Activated CD4-positive, alpha-beta memory T cell treated with anti-CD3 and anti-CD28 coated beads for 36 hours (primary cell): Measurements from ENCODE around the gene SH3D19. TPM values are rescaled to one million over a fixed set of nuclear protein-coding genes. Genes with fewer than 3 reads are reported as not detected.

Experiments
- CTCF ChIA-PET: fragments of 350-600 bp; sonication (Branson Sonifier 250); formaldehyde crosslinking; loops from one replicate; lab custom pipeline; 2021; ENCODE audit warnings: antibody characterized with exemption, inconsistent platforms; lab: Charles Lee
- POLR2A ChIA-PET: fragments of 350-600 bp; sonication (Branson Sonifier 250); formaldehyde crosslinking; loops from one replicate; lab custom pipeline; 2021; ENCODE audit warnings: antibody characterized with exemption; lab: Charles Lee
- DNase-seq: peaks from one replicate; pipeline ENCODE4 v3.0.0-alpha.2; 2020
- H3K27ac Mint-ChIP-seq: one replicate; pipeline ENCODE4 v1.8.0; 2021; ENCODE audit warnings: mixed read lengths
- H3K27me3 Mint-ChIP-seq: one replicate; pipeline ENCODE4 v1.8.0; 2021; ENCODE audit warnings: mixed read lengths
- H3K36me3 Mint-ChIP-seq: one replicate; pipeline ENCODE4 v1.8.0; 2021; ENCODE audit warnings: mixed read lengths
- H3K4me1 Mint-ChIP-seq: one replicate; pipeline ENCODE4 v1.8.0; 2021; ENCODE audit warnings: low read depth, mixed read lengths
- H3K4me3 Mint-ChIP-seq: one replicate; pipeline ENCODE4 v1.8.0; 2021; ENCODE audit warnings: mild to moderate bottlenecking, mixed read lengths
- H3K9me3 Mint-ChIP-seq: one replicate; pipeline ENCODE4 v1.8.0; 2021; ENCODE audit warnings: mixed read lengths
- intact Hi-C: fragments of 100-400 bp; cut with micrococcal nuclease; formaldehyde crosslinking; loops from one replicate; pipeline ENCODE4 v1.15.1; 2023
- total RNA-seq, 2 experiments: library from RNA; stranded (reverse); gene quantifications; one replicate each; pipeline ENCODE4 v1.2.3, GENCODE V29; 2021

Gene SH3D19
- total RNA-seq, 2 experiments from 2014 or later, result 0.68 TPM; not detected in 1

DNA sequence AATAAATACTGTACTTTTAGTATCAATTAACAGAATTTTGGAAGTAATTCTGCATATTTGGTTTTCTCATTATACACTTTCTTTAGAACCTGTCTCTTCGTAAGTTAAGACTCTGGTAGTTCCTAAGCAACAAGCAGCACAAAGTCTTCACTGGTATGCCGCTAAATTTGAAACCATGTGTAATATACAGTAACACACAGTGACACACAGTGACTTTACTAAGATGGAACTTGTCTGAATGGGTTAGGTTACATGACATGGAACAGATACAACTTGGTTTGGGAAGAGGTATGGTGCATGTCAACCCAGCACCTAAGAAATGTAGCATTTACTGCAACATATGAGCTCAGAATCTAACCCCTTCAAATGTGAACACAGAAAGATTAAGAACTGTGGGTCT lies 132.0 kb downstream of the SH3D19 start:
- intact Hi-C loops, result no loop called here
- H3K9me3 Mint-ChIP-seq, result peaks cover 2% of the 10 kb centered on the region

DNA sequence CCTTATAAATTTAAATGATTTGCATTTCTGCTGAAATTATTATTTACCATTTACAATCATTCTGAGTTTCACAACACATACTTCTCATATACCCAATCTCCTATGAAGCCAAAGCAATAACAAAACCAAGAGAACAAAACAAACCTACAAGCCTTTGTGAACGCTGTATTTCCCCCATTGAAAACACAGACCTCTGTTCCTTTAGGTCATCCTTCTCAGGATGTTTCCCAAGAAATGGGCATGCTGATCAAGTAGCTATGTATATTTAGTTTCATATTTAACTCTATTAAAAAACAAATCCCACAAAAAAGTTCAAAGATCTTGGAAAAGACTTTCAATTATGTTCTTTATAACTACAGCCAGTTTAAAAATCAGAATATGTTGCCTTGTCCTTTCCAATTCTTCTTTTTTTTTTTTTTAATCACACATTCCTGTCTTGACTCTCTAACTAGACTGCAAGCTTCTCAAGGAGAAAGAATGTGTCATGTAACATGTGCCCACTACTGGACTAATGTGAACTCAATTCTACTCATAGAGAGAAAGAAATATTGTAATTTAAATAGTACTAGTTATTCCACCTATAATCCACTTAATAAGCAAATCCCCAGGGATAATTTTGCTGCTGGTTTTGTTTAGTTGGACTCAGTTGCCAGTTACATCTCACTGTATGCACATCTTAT lies 132.7 kb downstream of the SH3D19 start:
- CTCF ChIA-PET, result no interaction called here
- Mint-ChIP-seq H3K27me3 (peaks cover 8% of the 10 kb centered on the region), H3K36me3 (no peaks in the 10 kb centered on the region), H3K4me3 (no peak overlapping the region), H3K9me3 (peaks cover 2% of the 10 kb centered on the region), H3K4me1 (no peaks in the 10 kb centered on the region), H3K27ac (no peak overlapping the region)
- intact Hi-C loops, result no loop called here
- POLR2A ChIA-PET, result no interaction called here
- DNase-seq, result no peak

More for the DNA sequence above, 132.0 kb downstream of the SH3D19 start:
- ChIA-PET CTCF (no interaction called here), POLR2A (no interaction called here)
- no peak for DNase-seq
- Mint-ChIP-seq H3K4me1 (no peaks in the 10 kb centered on the region), H3K27me3 (peaks cover 8% of the 10 kb centered on the region), H3K4me3 (no peak overlapping the region), H3K27ac (no peak overlapping the region), H3K36me3 (no peaks in the 10 kb centered on the region)

DNA sequence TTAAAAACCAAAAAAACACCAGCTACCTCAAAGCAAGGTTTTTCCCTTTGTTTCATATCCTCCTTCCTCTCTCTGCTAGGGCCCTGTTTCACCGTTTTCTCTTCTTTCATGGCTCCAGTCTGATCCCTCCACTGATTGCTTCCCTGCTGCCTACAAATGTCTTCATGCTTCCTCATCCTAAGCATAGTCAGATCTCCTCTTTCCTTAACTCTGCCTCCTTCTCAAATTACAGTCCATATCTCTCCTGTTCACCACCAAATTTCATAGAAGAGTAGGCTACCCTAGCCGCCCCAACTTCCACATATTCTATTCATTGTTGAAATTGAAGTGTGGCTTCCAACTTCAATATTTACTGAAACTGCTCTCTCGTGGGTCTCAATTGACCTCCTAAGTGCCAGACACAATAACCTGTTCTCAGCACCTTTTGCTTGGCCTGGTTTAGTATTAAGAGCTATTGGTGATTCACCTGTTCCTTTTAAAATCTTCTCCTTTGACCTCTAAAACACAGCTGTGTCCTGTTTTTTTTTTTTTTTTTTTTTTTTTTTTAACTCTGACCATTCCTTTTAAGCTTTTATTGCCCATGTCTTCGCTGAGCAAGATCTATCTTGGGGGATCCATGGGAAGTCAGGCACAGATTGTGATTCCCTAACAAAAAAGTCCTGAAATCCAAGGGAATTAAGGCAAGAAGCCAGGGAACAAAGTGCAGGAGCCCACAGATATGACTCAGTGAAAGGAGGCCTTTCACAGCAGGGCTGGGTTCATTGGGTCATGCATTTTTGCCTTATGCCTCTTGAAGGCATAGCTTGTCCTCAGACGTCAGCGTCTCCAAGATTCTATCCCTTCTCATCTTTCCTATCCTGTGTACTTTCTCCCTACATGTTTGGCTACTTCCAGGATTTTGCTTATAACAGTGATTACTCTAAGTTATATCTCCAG lies 140.6 kb downstream of the SH3D19 start:
- DNase-seq, result no peak
- ChIA-PET CTCF (no interaction called here), POLR2A (interaction anchor here (0.6 kb wide), 1 partner anchor 40 kb away, joined by 3 read pairs; no protein-coding TSS in a partner anchor)
- Mint-ChIP-seq H3K4me3 (no peak overlapping the region), H3K27me3 (no peaks in the 10 kb centered on the region), H3K4me1 (no peaks in the 10 kb centered on the region), H3K9me3 (no peaks in the 10 kb centered on the region), H3K36me3 (no peaks in the 10 kb centered on the region), H3K27ac (no peak overlapping the region)
- intact Hi-C loops, result no loop called here

DNA sequence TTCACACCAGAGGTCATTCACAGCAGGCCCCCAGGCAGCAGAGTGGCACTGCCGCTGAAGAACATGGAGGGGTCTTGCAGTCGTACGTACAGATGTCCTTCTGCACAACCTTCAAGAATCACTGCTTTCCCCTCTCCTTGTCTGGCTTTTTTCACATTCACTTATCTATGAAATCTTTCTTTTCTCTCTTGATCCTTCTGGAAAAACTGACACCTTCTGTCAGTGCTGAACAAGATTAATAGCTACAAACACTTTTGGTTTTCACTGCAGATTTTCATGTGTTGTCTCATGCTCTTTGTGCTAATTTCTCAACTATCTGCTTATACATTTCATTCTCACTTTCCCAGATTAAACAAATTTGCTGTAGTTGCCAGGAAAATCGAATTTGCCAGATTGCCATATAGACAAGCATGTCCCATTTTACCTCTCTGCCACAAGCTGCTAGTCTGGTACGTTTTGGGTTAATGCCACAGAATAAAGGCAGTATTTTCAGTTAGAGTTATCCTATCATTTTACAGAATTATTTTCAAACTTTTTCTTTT lies 142.9 kb downstream of the SH3D19 start:
- CTCF ChIA-PET, result no interaction called here
- no peak overlapping the region for H3K27ac Mint-ChIP-seq
- intact Hi-C loops, result no loop called here

DNA sequence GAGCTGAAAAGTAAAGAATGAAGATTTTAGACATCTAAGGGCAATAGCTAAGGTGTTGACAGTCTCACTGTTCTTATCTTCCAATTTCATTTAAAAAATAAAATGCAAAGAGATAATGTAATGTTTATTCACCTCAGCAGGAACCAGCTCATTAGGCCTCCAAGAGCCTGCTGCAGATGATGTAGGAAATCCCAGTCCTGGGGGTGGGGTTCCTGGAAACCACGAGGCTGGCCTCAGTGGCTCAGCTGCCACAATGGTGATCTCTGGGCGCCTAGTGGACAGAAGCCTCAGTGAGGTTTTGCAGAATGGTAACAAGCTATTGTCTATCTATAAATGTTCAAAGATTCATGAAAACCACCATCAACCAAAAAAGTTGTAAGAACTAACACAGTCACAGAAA lies 148.7 kb downstream of the SH3D19 start:
- no peaks in the 10 kb centered on the region for H3K36me3 Mint-ChIP-seq
- no peak overlapping the region for H3K4me3 Mint-ChIP-seq
- intact Hi-C loops, result no loop called here
- no peaks in the 10 kb centered on the region for H3K9me3 Mint-ChIP-seq
- no peaks in the 10 kb centered on the region for H3K27me3 Mint-ChIP-seq
- no peak for DNase-seq
- H3K4me1 Mint-ChIP-seq, result no peaks in the 10 kb centered on the region
- no peak overlapping the region for H3K27ac Mint-ChIP-seq
- POLR2A ChIA-PET, result no interaction called here
- CTCF ChIA-PET, result no interaction called here

More for the DNA sequence above, 142.9 kb downstream of the SH3D19 start:
- Mint-ChIP-seq H3K4me1 (no peaks in the 10 kb centered on the region), H3K27me3 (no peaks in the 10 kb centered on the region), H3K36me3 (no peaks in the 10 kb centered on the region), H3K4me3 (no peak overlapping the region), H3K9me3 (no peaks in the 10 kb centered on the region)
- POLR2A ChIA-PET, result no interaction called here
- no peak for DNase-seq

DNA sequence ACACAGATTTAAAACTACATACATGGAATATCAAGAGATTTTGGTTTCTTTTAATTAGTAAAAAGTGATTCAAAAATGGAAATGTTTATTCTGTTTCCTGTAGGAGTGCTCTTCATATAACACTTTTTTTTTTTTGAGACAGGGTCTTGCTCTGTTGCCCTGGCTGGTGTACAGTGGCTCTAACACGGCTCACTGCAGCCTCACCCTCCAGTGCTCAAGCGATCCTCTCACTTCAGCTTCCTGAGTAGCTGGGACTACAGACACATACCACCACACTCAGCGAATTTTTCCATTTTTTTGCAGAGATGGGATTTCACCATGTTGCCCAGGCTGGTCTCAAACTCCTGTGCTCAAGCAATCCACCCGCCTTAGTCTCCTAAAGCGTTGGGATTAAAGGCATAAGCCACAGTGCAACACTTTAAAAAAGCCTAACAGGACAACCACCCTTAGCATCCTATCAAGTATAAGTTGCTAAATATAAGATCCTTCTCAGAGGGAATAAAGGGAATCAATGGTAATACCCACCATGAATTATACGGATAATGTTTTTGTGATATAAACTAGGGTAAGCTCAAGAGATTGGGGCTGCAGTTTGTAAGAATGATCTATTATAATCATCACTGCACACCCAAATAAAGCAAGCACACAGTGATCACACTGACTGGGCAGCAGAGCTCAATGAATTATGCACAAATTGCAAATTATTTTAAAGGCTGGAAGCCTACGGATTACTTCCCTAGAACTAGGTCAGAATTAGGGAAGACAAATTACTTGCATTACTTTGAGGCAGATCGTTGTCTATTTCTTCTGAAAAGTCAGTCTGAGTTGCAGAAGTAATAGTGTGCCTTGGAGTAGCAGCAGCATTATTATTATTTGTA lies 149.4 kb downstream of the SH3D19 start:
- Mint-ChIP-seq H3K36me3 (no peaks in the 10 kb centered on the region), H3K27me3 (no peaks in the 10 kb centered on the region), H3K4me3 (no peak overlapping the region), H3K4me1 (no peaks in the 10 kb centered on the region), H3K27ac (no peak overlapping the region), H3K9me3 (no peaks in the 10 kb centered on the region)
- DNase-seq, result no peak
- ChIA-PET CTCF (no interaction called here), POLR2A (no interaction called here)
- intact Hi-C loops, result no loop called here

DNA sequence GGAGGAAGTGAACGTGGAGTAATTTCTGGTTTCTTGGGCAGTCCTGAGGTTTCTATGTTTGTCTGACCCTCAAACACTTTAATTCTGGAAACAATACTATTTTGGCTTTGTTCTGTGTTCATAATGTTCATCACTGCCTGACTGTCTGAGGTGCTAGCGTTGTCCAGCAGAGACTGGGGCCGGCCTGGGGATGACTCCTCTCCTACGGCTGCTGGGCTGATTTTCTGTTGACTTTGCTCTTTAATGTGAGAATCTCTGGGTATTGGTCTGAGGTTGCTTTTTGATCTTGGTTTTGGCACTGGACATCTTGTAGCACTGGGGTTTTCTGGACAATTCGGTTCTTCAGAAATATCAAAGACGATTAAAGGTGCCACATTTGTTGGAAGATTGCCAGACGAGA lies 150.2 kb downstream of the SH3D19 start:
- H3K4me1 Mint-ChIP-seq, result no peaks in the 10 kb centered on the region

DNA sequence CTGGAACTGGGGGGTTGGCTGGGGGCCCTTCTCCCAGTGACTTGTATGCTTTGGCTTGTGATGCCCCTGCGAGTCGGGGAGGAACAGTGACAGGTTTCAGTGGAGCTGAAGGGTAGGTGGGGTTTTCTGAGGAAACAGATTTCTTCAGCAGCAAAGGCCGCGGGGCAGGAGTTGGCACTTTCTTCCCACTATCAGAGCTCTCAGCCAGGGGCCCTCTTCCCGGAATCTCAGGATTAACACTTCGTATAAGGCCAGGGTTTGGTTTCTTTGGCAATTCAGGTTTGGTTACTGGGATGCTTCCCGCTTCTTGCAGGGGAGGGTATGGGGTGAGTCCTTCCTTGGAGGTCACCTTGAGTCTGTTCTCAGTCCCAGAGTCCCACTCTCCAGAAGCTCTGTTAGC lies 150.6 kb downstream of the SH3D19 start:
- POLR2A ChIA-PET, result no interaction called here
- Mint-ChIP-seq H3K27me3 (no peaks in the 10 kb centered on the region), H3K27ac (no peak overlapping the region), H3K36me3 (no peaks in the 10 kb centered on the region), H3K9me3 (no peaks in the 10 kb centered on the region), H3K4me1 (no peaks in the 10 kb centered on the region), H3K4me3 (no peak overlapping the region)
- intact Hi-C loops, result no loop called here
- DNase-seq, result no peak
- CTCF ChIA-PET, result no interaction called here

More for the DNA sequence above, 150.2 kb downstream of the SH3D19 start:
- POLR2A ChIA-PET, result no interaction called here
- CTCF ChIA-PET, result no interaction called here
- Mint-ChIP-seq H3K27ac (no peak overlapping the region), H3K36me3 (no peaks in the 10 kb centered on the region), H3K9me3 (no peaks in the 10 kb centered on the region), H3K27me3 (no peaks in the 10 kb centered on the region), H3K4me3 (no peak overlapping the region)
- DNase-seq, result no peak
- intact Hi-C loops, result no loop called here

DNA sequence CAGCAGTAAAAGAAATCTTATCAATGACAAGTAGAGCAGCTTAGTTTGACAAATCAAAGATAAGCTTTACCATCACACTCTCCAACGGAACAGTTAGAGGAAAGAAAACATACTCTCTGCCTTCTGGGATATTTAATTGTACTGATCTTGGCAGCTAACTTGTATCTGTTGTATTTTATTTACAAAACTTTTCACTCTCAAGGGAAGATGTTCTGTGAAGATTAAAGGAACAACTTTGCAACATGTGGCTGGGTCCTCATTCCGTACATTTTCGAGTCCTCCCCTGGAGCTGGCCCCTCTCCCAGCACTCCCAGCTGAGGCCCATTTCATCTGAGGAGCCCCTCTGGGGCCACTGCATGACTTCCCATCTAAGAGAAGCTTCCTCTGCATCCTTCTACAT lies 151.5 kb downstream of the SH3D19 start:
- ChIA-PET CTCF (no interaction called here), POLR2A (no interaction called here)
- intact Hi-C loops, result no loop called here
- no peak for DNase-seq
- H3K27me3 Mint-ChIP-seq, result peaks cover 2% of the 10 kb centered on the region
- H3K4me3 Mint-ChIP-seq, result no peak overlapping the region
- H3K4me1 Mint-ChIP-seq, result no peaks in the 10 kb centered on the region
- no peak overlapping the region for H3K27ac Mint-ChIP-seq
- no peaks in the 10 kb centered on the region for H3K9me3 Mint-ChIP-seq
- no peaks in the 10 kb centered on the region for H3K36me3 Mint-ChIP-seq

DNA sequence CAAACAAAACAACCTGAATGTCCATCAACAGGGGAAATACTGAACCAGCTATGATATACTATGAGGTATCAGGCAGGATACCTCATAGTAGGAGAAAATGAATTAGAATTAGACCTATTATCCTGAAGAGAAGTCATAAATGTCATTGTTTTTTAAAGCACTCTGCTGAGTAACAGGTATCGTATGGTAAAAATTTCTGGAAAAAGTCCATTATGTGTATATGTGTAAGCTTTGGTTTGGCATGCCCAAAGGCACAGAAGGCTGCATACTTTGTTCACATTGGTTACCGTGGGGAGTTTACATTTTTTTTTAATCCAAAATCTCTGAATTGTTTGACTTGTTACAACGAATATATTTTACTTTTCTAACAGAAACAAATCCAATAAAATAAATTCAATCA lies 155.5 kb downstream of the SH3D19 start:
- no peak overlapping the region for H3K27ac Mint-ChIP-seq
- CTCF ChIA-PET, result no interaction called here
- H3K27me3 Mint-ChIP-seq, result peaks cover 7% of the 10 kb centered on the region
- H3K36me3 Mint-ChIP-seq, result no peaks in the 10 kb centered on the region
- H3K4me3 Mint-ChIP-seq, result no peak overlapping the region
- intact Hi-C loops, result no loop called here
- DNase-seq, result no peak
- no peaks in the 10 kb centered on the region for H3K4me1 Mint-ChIP-seq
- POLR2A ChIA-PET, result no interaction called here
- H3K9me3 Mint-ChIP-seq, result no peaks in the 10 kb centered on the region

DNA sequence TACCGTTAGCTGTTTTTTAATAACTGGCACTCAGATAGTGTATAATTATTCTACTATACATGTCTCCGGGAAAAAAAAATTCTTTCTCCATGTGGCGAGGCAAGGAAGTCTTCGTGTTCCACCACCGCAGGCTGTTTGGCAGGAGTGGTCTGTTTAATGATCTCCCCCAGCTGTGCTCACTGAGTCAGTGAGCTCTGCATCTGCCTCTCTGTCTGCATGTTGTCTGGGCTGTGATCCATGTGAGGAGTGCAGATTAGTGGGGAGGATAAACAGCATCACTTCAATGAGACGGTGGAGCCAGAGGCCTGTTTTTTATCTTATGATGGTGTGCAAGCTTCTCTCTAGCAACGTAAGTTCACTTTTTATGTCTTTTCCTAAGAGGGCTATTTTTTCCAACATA lies 156.2 kb downstream of the SH3D19 start:
- CTCF ChIA-PET, result no interaction called here
- H3K4me1 Mint-ChIP-seq, result no peaks in the 10 kb centered on the region

DNA sequence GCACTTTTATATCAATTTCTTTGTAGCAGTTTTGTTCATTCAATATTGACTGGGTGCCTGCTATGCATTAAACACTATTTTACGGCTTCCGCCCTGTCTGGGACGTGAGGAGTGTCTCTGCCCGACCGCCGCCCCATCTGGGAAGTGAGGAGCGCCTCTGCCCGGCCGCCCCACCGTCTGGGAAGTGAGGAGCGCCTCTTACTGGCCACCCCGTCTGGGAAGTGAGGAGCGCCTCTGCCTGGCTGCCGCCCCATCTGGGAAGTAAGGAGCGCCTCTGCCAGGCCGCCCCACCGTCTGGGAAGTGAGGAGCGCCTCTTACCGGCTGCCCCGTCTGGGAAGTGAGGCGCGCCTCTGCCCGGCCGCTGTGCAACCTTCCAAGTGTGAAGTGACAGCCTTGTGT lies 157.8 kb downstream of the SH3D19 start:
- POLR2A ChIA-PET, result no interaction called here
- H3K27me3 Mint-ChIP-seq, result peaks cover 7% of the 10 kb centered on the region
- H3K27ac Mint-ChIP-seq, result no peak overlapping the region
- H3K36me3 Mint-ChIP-seq, result no peaks in the 10 kb centered on the region
- no peaks in the 10 kb centered on the region for H3K9me3 Mint-ChIP-seq
- intact Hi-C loops, result no loop called here
- DNase-seq, result no peak
- no peaks in the 10 kb centered on the region for H3K4me1 Mint-ChIP-seq
- CTCF ChIA-PET, result no interaction called here
- H3K4me3 Mint-ChIP-seq, result no peak overlapping the region

More for the DNA sequence above, 156.2 kb downstream of the SH3D19 start:
- no peak overlapping the region for H3K4me3 Mint-ChIP-seq
- no peaks in the 10 kb centered on the region for H3K36me3 Mint-ChIP-seq
- POLR2A ChIA-PET, result no interaction called here
- H3K9me3 Mint-ChIP-seq, result no peaks in the 10 kb centered on the region
- no peak overlapping the region for H3K27ac Mint-ChIP-seq
- DNase-seq, result no peak
- intact Hi-C loops, result no loop called here
- peaks cover 7% of the 10 kb centered on the region for H3K27me3 Mint-ChIP-seq
